Thyroid gland (tissue), 4 donors: ENCODE data around the gene SLC7A14.

Experiments
- CTCF ChIP-seq, 6 experiments: fragments of 200-600 bp in 3 of 6; fragments of 450-650 bp in 3 of 6; sonication (generic) in 3 of 6; IDR thresholded peaks; one replicate each; pipeline ENCODE4 v1.5.1; 2016 to 2019; ENCODE audit warnings: antibody characterized with exemption in 6 of 6, mild to moderate bottlenecking in 2 of 6, inconsistent platforms in 1 of 6, moderate library complexity in 1 of 6
- POLR2A ChIP-seq, 2 donors: fragments of 450-650 bp; IDR thresholded peaks; one replicate each; pipeline ENCODE4 v1.6.1; 2017; ENCODE audit warnings: antibody characterized with exemption in 2 of 2, mild to moderate bottlenecking in 2 of 2, moderate library complexity in 1 of 2

GRCh38 chr3:170529912-170530311 lies 56.0 kb downstream of the SLC7A14 start:
- TF ChIP-seq CTCF (IDR thresholded peaks at IDR 0.05) (no peak), POLR2A (IDR thresholded peaks at IDR 0.05) (no peak)
